ENCODE measurements around the gene CIAPIN1. TPM values are rescaled to one million over a fixed set of nuclear protein-coding genes. Genes with fewer than 3 reads are reported as not detected.
"Not testable (repeated sequence)": the region's sequence is repeated elsewhere in the genome, so short reads cannot be mapped to it uniquely, and the experiment has no call there.

Gene CIAPIN1
- total RNA-seq, 1 donor from 2014 or later: 68.2 TPM

DNA sequence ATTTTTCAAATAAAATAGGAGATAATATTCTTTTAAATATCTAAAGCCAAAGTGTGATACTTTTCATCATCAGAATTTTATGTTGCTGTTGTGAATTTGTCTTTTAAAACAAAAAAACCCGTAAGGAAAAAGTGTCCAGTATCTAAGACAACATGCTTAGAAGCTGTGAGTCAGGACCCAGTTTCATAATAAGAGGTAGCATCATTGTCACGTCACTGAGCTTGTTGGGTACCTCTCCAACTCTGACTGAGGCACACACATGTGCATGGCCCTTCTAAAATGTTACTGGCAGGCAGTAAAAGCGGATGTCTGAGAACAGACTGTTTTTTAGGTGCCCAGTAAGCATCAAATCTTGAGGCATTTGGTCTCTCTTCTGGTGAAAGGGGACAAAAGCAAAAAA lies 2.5 kb downstream of the CIAPIN1 start:
- Mint-ChIP-seq H3K9me3 (no peaks in the 10 kb centered on the region), H3K4me3 (peak overlapping the region; percentile 27), H3K4me1 (ENCODE audit: unreplicated experiment) (peaks cover 12% of the 10 kb centered on the region), H3K27me3 (no peaks in the 10 kb centered on the region), H3K27ac (no peak overlapping the region), H3K36me3 (peaks cover 33% of the 10 kb centered on the region)
- TF ChIP-seq, protein P1, sequence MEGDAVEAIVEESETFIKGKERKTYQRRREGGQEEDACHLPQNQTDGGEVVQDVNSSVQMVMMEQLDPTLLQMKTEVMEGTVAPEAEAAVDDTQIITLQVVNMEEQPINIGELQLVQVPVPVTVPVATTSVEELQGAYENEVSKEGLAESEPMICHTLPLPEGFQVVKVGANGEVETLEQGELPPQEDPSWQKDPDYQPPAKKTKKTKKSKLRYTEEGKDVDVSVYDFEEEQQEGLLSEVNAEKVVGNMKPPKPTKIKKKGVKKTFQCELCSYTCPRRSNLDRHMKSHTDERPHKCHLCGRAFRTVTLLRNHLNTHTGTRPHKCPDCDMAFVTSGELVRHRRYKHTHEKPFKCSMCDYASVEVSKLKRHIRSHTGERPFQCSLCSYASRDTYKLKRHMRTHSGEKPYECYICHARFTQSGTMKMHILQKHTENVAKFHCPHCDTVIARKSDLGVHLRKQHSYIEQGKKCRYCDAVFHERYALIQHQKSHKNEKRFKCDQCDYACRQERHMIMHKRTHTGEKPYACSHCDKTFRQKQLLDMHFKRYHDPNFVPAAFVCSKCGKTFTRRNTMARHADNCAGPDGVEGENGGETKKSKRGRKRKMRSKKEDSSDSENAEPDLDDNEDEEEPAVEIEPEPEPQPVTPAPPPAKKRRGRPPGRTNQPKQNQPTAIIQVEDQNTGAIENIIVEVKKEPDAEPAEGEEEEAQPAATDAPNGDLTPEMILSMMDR (conservative IDR thresholded peaks at IDR 0.05): no peak
- no peak for DNase-seq (ENCODE audit: extremely low spot score, unreplicated experiment)

DNA sequence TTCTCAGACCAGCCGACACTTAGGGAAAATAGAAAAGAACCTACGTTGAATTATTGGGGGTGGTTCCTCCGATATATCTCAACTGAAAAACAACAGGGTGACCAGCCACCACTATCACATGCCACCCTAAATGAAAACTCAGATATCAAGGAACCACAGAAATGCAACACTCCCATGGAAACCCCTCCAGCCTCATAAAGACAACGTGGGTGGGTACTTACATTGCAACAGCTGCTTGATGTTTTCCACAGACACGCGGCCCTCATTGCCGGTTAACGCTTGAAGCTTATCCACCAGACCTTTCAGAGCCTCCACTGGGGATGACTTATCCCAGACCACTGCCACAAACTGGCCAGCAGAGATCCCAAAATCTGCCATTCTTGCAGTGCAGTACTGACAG lies 6.6 kb downstream of the CIAPIN1 start:
- peaks cover 47% of the 10 kb centered on the region for H3K36me3 Mint-ChIP-seq
- not testable (repeated sequence) for H3K27ac Mint-ChIP-seq; DNase-seq (ENCODE audit: extremely low spot score, unreplicated experiment); H3K4me3 Mint-ChIP-seq; H3K27me3 Mint-ChIP-seq; H3K4me1 Mint-ChIP-seq (ENCODE audit: unreplicated experiment); H3K9me3 Mint-ChIP-seq

DNA sequence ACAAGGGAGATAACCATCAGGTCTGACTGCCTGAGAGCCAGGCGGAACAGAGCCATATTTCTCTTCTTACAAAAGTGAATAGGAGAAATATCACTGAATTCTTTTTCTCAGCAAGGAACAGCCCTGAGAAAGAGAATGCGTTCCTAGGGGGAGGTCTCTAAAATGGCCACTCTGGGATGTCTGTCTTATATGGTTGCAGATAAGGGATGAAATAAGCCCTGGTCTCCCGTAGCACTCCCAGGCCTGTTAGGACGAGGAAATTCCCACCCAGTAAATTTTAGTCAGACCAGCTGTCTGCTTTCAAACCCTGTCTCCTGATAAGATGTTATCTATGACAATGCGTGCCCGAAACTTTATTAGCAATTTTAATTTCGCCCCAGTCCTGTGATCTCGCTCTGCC lies 7.2 kb downstream of the CIAPIN1 start:
- H3K36me3 Mint-ChIP-seq: peaks cover 49% of the 10 kb centered on the region
- H3K9me3 Mint-ChIP-seq; DNase-seq (ENCODE audit: extremely low spot score, unreplicated experiment); H3K4me1 Mint-ChIP-seq (ENCODE audit: unreplicated experiment); H3K4me3 Mint-ChIP-seq; H3K27me3 Mint-ChIP-seq; H3K27ac Mint-ChIP-seq: not testable (repeated sequence)

DNA sequence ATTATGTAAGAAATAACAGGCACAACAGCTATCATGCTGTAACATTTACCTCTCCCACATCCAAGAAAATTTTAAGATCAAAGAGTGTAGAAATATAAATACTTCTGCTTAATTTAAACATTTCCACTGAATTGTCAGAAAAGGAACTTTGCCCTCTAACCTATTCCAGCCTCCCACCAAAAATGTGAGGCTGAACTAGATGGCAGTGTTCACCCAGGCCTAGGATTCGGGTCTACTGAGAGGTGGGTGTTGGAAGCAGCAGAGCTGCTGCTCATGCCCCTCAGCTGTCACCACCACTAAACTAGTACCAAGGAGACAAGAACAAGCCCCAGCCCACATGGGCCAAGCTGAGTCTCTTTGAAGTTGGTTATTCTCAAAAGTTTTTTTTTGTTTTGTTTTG lies 11.3 kb downstream of the CIAPIN1 start:
- no peaks in the 10 kb centered on the region for H3K9me3 Mint-ChIP-seq
- no peak for DNase-seq (ENCODE audit: extremely low spot score, unreplicated experiment)
- H3K27ac Mint-ChIP-seq: no peak overlapping the region
- H3K4me1 Mint-ChIP-seq (ENCODE audit: unreplicated experiment): no peaks in the 10 kb centered on the region
- TF ChIP-seq, protein P1 (conservative IDR thresholded peaks at IDR 0.05): no peak
- H3K36me3 Mint-ChIP-seq: peaks cover 39% of the 10 kb centered on the region
- H3K4me3 Mint-ChIP-seq: no peak overlapping the region
- no peaks in the 10 kb centered on the region for H3K27me3 Mint-ChIP-seq

DNA sequence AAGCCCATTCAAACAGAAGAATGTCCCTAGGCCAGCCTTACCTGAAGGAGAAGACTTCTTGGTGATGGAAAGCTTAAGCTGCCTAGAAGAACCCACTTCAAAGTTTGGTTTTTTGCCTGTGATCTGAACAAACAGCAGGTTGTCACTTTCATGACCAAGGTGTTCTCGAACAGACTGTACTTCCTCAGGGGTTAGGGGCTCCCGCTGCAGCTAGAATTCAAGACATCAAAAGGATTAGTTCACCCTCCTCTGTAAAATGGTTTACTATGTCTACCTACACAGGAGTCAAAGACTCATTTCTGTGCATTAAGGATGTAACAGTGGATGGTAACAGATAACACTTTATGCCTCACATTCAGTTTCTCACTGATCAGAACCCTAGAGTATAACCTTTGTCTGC lies 13.2 kb downstream of the CIAPIN1 start:
- Mint-ChIP-seq H3K4me1 (ENCODE audit: unreplicated experiment) (no peaks in the 10 kb centered on the region), H3K27ac (no peak overlapping the region), H3K9me3 (no peaks in the 10 kb centered on the region), H3K4me3 (no peak overlapping the region), H3K36me3 (peaks cover 29% of the 10 kb centered on the region), H3K27me3 (no peaks in the 10 kb centered on the region)
- TF ChIP-seq, protein P1 (conservative IDR thresholded peaks at IDR 0.05): no peak
- DNase-seq (ENCODE audit: extremely low spot score, unreplicated experiment): no peak

DNA sequence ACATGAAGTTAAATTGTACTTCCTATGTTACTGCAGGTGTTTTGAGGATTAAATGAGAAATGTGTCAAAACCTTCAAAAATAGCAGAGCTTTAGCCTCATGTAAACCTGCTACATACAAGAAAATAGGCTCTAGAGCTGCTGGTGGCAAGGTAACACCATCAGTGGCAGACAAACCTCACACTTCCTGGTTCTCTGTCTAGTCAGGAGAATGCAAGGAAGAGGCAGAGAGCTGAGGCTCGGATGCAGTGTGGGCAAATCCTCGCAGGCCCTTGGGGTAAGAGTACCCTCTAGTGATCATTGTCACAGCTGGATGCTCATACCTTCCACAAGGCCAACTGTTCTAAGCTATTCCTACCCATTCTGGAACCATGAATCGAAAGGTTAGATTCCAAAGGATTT lies 14.2 kb downstream of the CIAPIN1 start:
- Mint-ChIP-seq H3K4me1 (ENCODE audit: unreplicated experiment) (no peaks in the 10 kb centered on the region), H3K36me3 (peaks cover 28% of the 10 kb centered on the region), H3K27ac (no peak overlapping the region), H3K9me3 (no peaks in the 10 kb centered on the region), H3K27me3 (no peaks in the 10 kb centered on the region), H3K4me3 (no peak overlapping the region)
- TF ChIP-seq, protein P1 (conservative IDR thresholded peaks at IDR 0.05): no peak
- DNase-seq (ENCODE audit: extremely low spot score, unreplicated experiment): no peak

DNA sequence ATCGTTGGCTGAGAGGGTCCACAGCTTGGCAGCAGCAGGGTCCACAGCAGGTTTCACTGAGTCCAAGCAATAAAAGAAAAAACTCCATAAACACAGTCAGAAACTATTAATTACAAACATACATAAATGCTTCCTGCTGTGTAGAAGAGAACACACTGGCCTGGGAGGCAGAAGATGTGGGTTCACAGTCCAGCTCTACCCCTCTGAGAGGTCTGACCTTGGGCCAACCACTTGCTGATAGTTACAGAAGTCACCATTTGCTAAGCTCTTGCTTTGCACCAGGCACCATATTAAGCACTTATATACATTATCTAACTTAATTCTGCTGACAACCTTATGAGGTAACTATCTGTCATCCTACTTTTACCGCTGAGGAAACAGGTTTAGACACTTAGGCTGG lies 14.7 kb downstream of the CIAPIN1 start:
- no peak overlapping the region for H3K27ac Mint-ChIP-seq
- H3K4me3 Mint-ChIP-seq: no peak overlapping the region
- no peak for DNase-seq (ENCODE audit: extremely low spot score, unreplicated experiment)

More for the DNA sequence above, 14.7 kb downstream of the CIAPIN1 start:
- no peaks in the 10 kb centered on the region for H3K4me1 Mint-ChIP-seq (ENCODE audit: unreplicated experiment)
- peaks cover 31% of the 10 kb centered on the region for H3K36me3 Mint-ChIP-seq
- no peaks in the 10 kb centered on the region for H3K9me3 Mint-ChIP-seq
- TF ChIP-seq, protein P1 (conservative IDR thresholded peaks at IDR 0.05): no peak
- no peaks in the 10 kb centered on the region for H3K27me3 Mint-ChIP-seq
